ENCODE data around the gene FHIT.

Gene FHIT

GRCh38 chr3:60730371-60730770, 520.9 kb downstream of the FHIT start:
- no peaks in the 10 kb centered on the region for H3K9me2 ChIP-seq (replicated peaks; ENCODE audit: control insufficient read depth, low read length)
- H4K20me1 ChIP-seq (ENCODE audit: control insufficient read depth, insufficient read depth, low read depth, low read length) = no peaks in the 10 kb centered on the region
- H3K27ac ChIP-seq (ENCODE audit: low read depth, low read length) = no peak overlapping the region
- TF ChIP-seq CTCF (IDR thresholded peaks at IDR 0.05; ENCODE audit: low read depth, low read length, poor library complexity, severe bottlenecking) = no peak
- TF ChIP-seq EZH2phosphoT487 (IDR thresholded peaks at IDR 0.05; ENCODE audit: borderline replicate concordance, low read length) = no peak
- H3K9me3 ChIP-seq (ENCODE audit: control insufficient read depth, insufficient read depth, low read length) = no peaks in the 10 kb centered on the region
- H3F3A ChIP-seq (ENCODE audit: control insufficient read depth, insufficient read depth) = no peaks in the 10 kb centered on the region
- H3K79me2 ChIP-seq (ENCODE audit: control insufficient read depth, low read length) = no peaks in the 10 kb centered on the region
- H3K4me3 ChIP-seq (ENCODE audit: low read length) = no peak overlapping the region
- H3K4me1 ChIP-seq (ENCODE audit: control insufficient read depth, low read length) = no peaks in the 10 kb centered on the region
- no peak overlapping the region for H3K4me2 ChIP-seq (ENCODE audit: low read length)
- no peaks in the 10 kb centered on the region for H3K27me3 ChIP-seq (ENCODE audit: control insufficient read depth, low read length)
- no peaks in the 10 kb centered on the region for H3K36me3 ChIP-seq (ENCODE audit: control insufficient read depth, low read length)

- H3K36me3 ChIP-seq (ENCODE audit: control insufficient read depth, low read length) = no peaks in the 10 kb centered on the region
- no peaks in the 10 kb centered on the region for H3K9me3 ChIP-seq (ENCODE audit: control insufficient read depth, insufficient read depth, low read length)
- H3K79me2 ChIP-seq (ENCODE audit: control insufficient read depth, low read length) = no peaks in the 10 kb centered on the region
- H4K20me1 ChIP-seq (ENCODE audit: control insufficient read depth, insufficient read depth, low read depth, low read length) = no peaks in the 10 kb centered on the region
- TF ChIP-seq EZH2phosphoT487 (IDR thresholded peaks at IDR 0.05; ENCODE audit: borderline replicate concordance, low read length) = no peak
- no peak for TF ChIP-seq CTCF (IDR thresholded peaks at IDR 0.05; ENCODE audit: low read depth, low read length, poor library complexity, severe bottlenecking)
- no peak overlapping the region for H3K4me3 ChIP-seq (ENCODE audit: low read length)
- no peak overlapping the region for H3K4me2 ChIP-seq (ENCODE audit: low read length)
- no peaks in the 10 kb centered on the region for H3K27me3 ChIP-seq (ENCODE audit: control insufficient read depth, low read length)
- no peak overlapping the region for H3K27ac ChIP-seq (ENCODE audit: low read depth, low read length)
- no peaks in the 10 kb centered on the region for H3F3A ChIP-seq (ENCODE audit: control insufficient read depth, insufficient read depth)
- no peaks in the 10 kb centered on the region for H3K9me2 ChIP-seq (replicated peaks; ENCODE audit: control insufficient read depth, low read length)
- no peaks in the 10 kb centered on the region for H3K4me1 ChIP-seq (ENCODE audit: control insufficient read depth, low read length)
Measured at GRCh38 chr3:60729056-60729455, 522.2 kb downstream of the FHIT start.

- no peak overlapping the region for H3K27ac ChIP-seq (ENCODE audit: low read depth, low read length)
Measured at GRCh38 chr3:60728006-60728405, 523.2 kb downstream of the FHIT start.

More at GRCh38 chr3:60728006-60728405, 523.2 kb downstream of the FHIT start:
- Histone ChIP-seq H3F3A (ENCODE audit: control insufficient read depth, insufficient read depth) (no peaks in the 10 kb centered on the region), H4K20me1 (ENCODE audit: control insufficient read depth, insufficient read depth, low read depth, low read length) (no peaks in the 10 kb centered on the region), H3K9me3 (ENCODE audit: control insufficient read depth, insufficient read depth, low read length) (no peaks in the 10 kb centered on the region), H3K36me3 (ENCODE audit: control insufficient read depth, low read length) (no peaks in the 10 kb centered on the region), H3K4me3 (ENCODE audit: low read length) (no peak overlapping the region), H3K4me1 (ENCODE audit: control insufficient read depth, low read length) (no peaks in the 10 kb centered on the region), H3K27me3 (ENCODE audit: control insufficient read depth, low read length) (no peaks in the 10 kb centered on the region), H3K4me2 (ENCODE audit: low read length) (no peak overlapping the region), H3K9me2 (replicated peaks; ENCODE audit: control insufficient read depth, low read length) (no peaks in the 10 kb centered on the region), H3K79me2 (ENCODE audit: control insufficient read depth, low read length) (no peaks in the 10 kb centered on the region)
- TF ChIP-seq EZH2phosphoT487 (IDR thresholded peaks at IDR 0.05; ENCODE audit: borderline replicate concordance, low read length) (no peak), CTCF (IDR thresholded peaks at IDR 0.05; ENCODE audit: low read depth, low read length, poor library complexity, severe bottlenecking) (no peak)
